GM23338 (cell line): ENCODE measurements around the gene SORCS2. TPM values are rescaled to one million over a fixed set of nuclear protein-coding genes. Genes with fewer than 3 reads are reported as not detected.

ENCODE experiments used
- ATAC-seq: fragments of 200-7000 bp; cut with Tn5 transposase; 3 replicates; pipeline ENCODE4 v1.9.1; 2020
- DNase-seq: peaks from one replicate; pipeline ENCODE4 v3.0.0-alpha.2; 2015; ENCODE audit warnings: low spot score
- H2AFZ ChIP-seq: fragments of 200-600 bp; sonication (generic); 2 replicates; pipeline ENCODE4 v1.8.0; 2016; ENCODE audit warnings: antibody characterized with exemption, mild to moderate bottlenecking, moderate library complexity
- H3F3A ChIP-seq: fragments of 200-600 bp; sonication (generic); replicated peaks from 2 replicates; pipeline ENCODE4 v1.8.0; 2017; ENCODE audit warnings: antibody characterized with exemption, mixed run types, low read depth
- H3K27ac ChIP-seq: fragments of 200-600 bp; sonication (generic); 2 replicates; pipeline ENCODE4 v1.6.1; 2016; ENCODE audit warnings: low read depth
- H3K27me3 ChIP-seq: fragments of 200-600 bp; sonication (generic); 2 replicates; pipeline ENCODE4 v1.8.0; 2016; ENCODE audit warnings: mild to moderate bottlenecking, mixed run types, moderate library complexity; ENCODE audit not compliant: insufficient read depth
- H3K36me3 ChIP-seq: fragments of 200-600 bp; sonication (generic); 2 replicates; pipeline ENCODE4 v1.8.0; 2016; ENCODE audit warnings: mild to moderate bottlenecking; ENCODE audit not compliant: insufficient read depth
- H3K4me1 ChIP-seq: fragments of 200-600 bp; sonication (generic); 2 replicates; pipeline ENCODE4 v1.8.0; 2016; ENCODE audit warnings: mild to moderate bottlenecking, moderate library complexity; ENCODE audit not compliant: insufficient read depth
- H3K4me2 ChIP-seq: fragments of 200-600 bp; sonication (generic); 2 replicates; pipeline ENCODE4 v1.7.1; 2017; ENCODE audit warnings: mixed run types
- H3K4me3 ChIP-seq: fragments of 200-600 bp; sonication (generic); 2 replicates; pipeline ENCODE4 v1.6.1; 2016; ENCODE audit warnings: mixed run types
- H3K79me2 ChIP-seq: fragments of 200-600 bp; sonication (generic); replicated peaks from 2 replicates; pipeline ENCODE4 v1.8.0; 2017; ENCODE audit warnings: mild to moderate bottlenecking; ENCODE audit not compliant: insufficient read depth
- H3K9me2 ChIP-seq: fragments of 200-600 bp; sonication (generic); 2 replicates; pipeline ENCODE4 v1.8.0; 2017; ENCODE audit not compliant: insufficient read depth
- H4K20me1 ChIP-seq: fragments of 200-600 bp; sonication (generic); replicated peaks from 2 replicates; pipeline ENCODE4 v1.8.0; 2017; ENCODE audit warnings: mild to moderate bottlenecking; ENCODE audit not compliant: insufficient read depth
- H3K27ac Mint-ChIP-seq: 2 replicates; pipeline ENCODE4 v1.8.0; 2020; ENCODE audit warnings: inconsistent platforms, mild to moderate bottlenecking, moderate library complexity, mixed read lengths
- H3K27me3 Mint-ChIP-seq: 3 replicates; pipeline ENCODE4 v1.8.0; 2022; ENCODE audit warnings: low read depth, mild to moderate bottlenecking, moderate library complexity, mixed read lengths, inconsistent platforms; ENCODE audit not compliant: insufficient read depth, poor library complexity
- H3K36me3 Mint-ChIP-seq: 3 replicates; pipeline ENCODE4 v1.8.0; 2021; ENCODE audit warnings: low read depth, mild to moderate bottlenecking, inconsistent platforms, moderate library complexity, mixed read lengths
- H3K4me1 Mint-ChIP-seq: 3 replicates; pipeline ENCODE4 v1.8.0; 2020; ENCODE audit warnings: mild to moderate bottlenecking, inconsistent platforms, mixed read lengths
- H3K4me3 Mint-ChIP-seq: 3 replicates; pipeline ENCODE4 v1.8.0; 2021; ENCODE audit warnings: moderate library complexity, mild to moderate bottlenecking, inconsistent platforms, mixed read lengths
- H3K9me3 Mint-ChIP-seq: 3 replicates; pipeline ENCODE4 v1.8.0; 2020; ENCODE audit warnings: moderate library complexity, mild to moderate bottlenecking, inconsistent platforms, mixed read lengths
- CREB1 ChIP-seq: fragments of 250-450 bp; sonication (Bioruptor Pico); IDR thresholded peaks from 2 replicates; pipeline ENCODE4 v1.5.0; 2020; ENCODE audit warnings: low read depth, mild to moderate bottlenecking, moderate library complexity
- EZH2 ChIP-seq: fragments of 200-600 bp; sonication (generic); IDR thresholded peaks from one replicate; pipeline ENCODE4 v1.8.0; 2017; ENCODE audit warnings: antibody characterized with exemption, mild to moderate bottlenecking, low read depth; ENCODE audit not compliant: unreplicated experiment
- EZH2phosphoT487 ChIP-seq: fragments of 200-600 bp; sonication (generic); IDR thresholded peaks from one replicate; pipeline ENCODE4 v1.8.1; 2018; ENCODE audit warnings: antibody characterized with exemption; ENCODE audit not compliant: unreplicated experiment
- JUNB ChIP-seq: IDR thresholded peaks from one replicate; pipeline ENCODE4 v1.6.1; 2016; ENCODE audit warnings: antibody characterized with exemption; ENCODE audit not compliant: unreplicated experiment
- NANOG ChIP-seq: IDR thresholded peaks from 2 replicates; pipeline ENCODE4 v1.6.1; 2016; ENCODE audit warnings: antibody characterized with exemption, borderline replicate concordance
- POLR2AphosphoS5 ChIP-seq: IDR thresholded peaks from 2 replicates; pipeline ENCODE4 v1.6.1; 2016; ENCODE audit warnings: antibody characterized with exemption, low read depth
- ZNF114 ChIP-seq: fragments of 250-450 bp; sonication (Bioruptor Pico); IDR thresholded peaks from 2 replicates; pipeline ENCODE4 v1.5.0; 2020; ENCODE audit warnings: mild to moderate bottlenecking, moderate library complexity
- ZNF331 ChIP-seq: fragments of 250-450 bp; sonication (Bioruptor Pico); IDR thresholded peaks from 2 replicates; pipeline ENCODE4 v1.5.0; 2020; ENCODE audit warnings: low read depth, mild to moderate bottlenecking, moderate library complexity
- polyA plus RNA-seq: library from polyadenylated mRNA; unstranded; fragments of >200 nt; fragmentation: Nextera tagmentation; extraction: Ambion mirVana; gene quantifications from 2 replicates; pipeline ENCODE4 v1.2.1, GENCODE V29; 2016
- total RNA-seq: library from RNA; depleted of rRNA; stranded (reverse); fragments of >200 nt; shearing (Covaris generic); gene quantifications from 2 replicates; pipeline ENCODE4 v1.2.3, GENCODE V29; 2014
- TF ChIP-seq, protein P1 (sequence below): IDR thresholded peaks from one replicate; pipeline ENCODE4 v1.6.1; 2018; ENCODE audit warnings: antibody characterized with exemption; ENCODE audit not compliant: unreplicated experiment
- TF ChIP-seq, protein P2 (sequence below): IDR thresholded peaks from 2 replicates; pipeline ENCODE4 v1.6.1; 2016; ENCODE audit warnings: antibody characterized with exemption
- TF ChIP-seq, protein P3 (sequence below), 2 experiments: fragments of 200-600 bp in 1 of 2; sonication (generic) in 1 of 2; conservative IDR thresholded peaks; 2 replicates each; pipeline versions ENCODE4 v1.5.1 to v1.6.1; 2016 to 2017; ENCODE audit warnings: antibody characterized with exemption in 2 of 2, low read depth in 2 of 2, mild to moderate bottlenecking in 2 of 2, moderate library complexity in 1 of 2

SORCS2 gene
- total and polyA plus RNA-seq, 2 experiments from 2014 or later, result 0.47 to 2.4 TPM

DNA sequence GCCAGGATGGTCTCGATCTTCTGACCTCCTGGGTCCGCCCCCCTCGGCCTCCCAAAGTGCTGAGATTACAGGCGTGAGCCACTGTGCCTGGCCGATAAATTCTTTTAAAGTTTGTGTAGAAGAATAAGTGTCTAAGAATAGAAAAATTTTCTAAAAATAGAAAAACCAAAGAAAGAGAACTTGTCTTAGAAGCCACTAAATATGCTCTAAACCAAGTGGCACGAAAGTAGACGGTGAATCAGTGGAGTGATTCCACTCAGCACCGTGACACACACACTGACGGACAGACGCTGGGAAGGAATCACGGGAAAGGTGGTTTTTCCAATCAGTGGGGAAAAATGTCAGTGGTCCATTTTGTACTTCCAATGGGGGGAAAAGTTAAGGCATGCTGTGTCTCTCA lies 315.0 kb downstream of the SORCS2 start:
- H3K27me3 Mint-ChIP-seq, result peaks cover 3% of the 10 kb centered on the region

DNA sequence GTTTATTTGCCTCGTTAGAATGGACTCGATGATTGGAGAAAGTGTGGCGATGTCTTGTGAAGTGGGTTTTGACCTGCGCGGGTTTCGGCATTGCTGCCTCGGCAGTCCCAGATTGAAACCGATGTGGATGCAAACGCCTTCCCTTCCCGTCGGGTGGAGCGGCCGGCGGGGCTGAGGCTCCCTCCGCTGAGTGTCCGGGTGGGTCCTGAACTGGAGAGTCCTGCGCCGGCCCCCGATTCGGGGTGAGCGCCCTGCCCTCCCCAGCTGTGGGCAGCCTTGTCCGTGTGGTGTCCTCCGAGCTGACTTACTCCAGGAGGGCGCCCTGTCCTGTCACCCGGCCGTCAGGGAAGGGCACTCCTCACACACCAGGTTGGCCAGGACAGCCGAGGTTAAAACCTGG lies 317.7 kb downstream of the SORCS2 start:
- H3K4me3 Mint-ChIP-seq, result no peak overlapping the region
- H3K4me2 ChIP-seq, result no peak overlapping the region
- peaks cover 5% of the 10 kb centered on the region for H3K27me3 Mint-ChIP-seq
- no peaks in the 10 kb centered on the region for H3K36me3 Mint-ChIP-seq
- ATAC-seq (no peak), DNase-seq (no peak)
- H3F3A ChIP-seq, result no peaks in the 10 kb centered on the region
- H2AFZ ChIP-seq, result no peak overlapping the region
- H3K27me3 ChIP-seq, result no peaks in the 10 kb centered on the region
- no peak overlapping the region for H3K27ac Mint-ChIP-seq
- H3K9me3 Mint-ChIP-seq, result no peaks in the 10 kb centered on the region
- H3K4me1 ChIP-seq, result no peaks in the 10 kb centered on the region
- H3K27ac ChIP-seq, result no peak overlapping the region
- no peaks in the 10 kb centered on the region for H3K36me3 ChIP-seq
- no peaks in the 10 kb centered on the region for H3K79me2 ChIP-seq
- H4K20me1 ChIP-seq, result no peaks in the 10 kb centered on the region
- peaks cover 14% of the 10 kb centered on the region for H3K4me1 Mint-ChIP-seq
- no peak overlapping the region for H3K4me3 ChIP-seq
- no peaks in the 10 kb centered on the region for H3K9me2 ChIP-seq
- TF ChIP-seq EZH2 (no peak), ZNF114 (no peak), EZH2phosphoT487 (no peak), JUNB (no peak), ZNF331 (CRISPR knock-in tag) (no peak), CREB1 (CRISPR knock-in tag) (no peak), POLR2AphosphoS5 (no peak)
- TF ChIP-seq, protein P1, sequence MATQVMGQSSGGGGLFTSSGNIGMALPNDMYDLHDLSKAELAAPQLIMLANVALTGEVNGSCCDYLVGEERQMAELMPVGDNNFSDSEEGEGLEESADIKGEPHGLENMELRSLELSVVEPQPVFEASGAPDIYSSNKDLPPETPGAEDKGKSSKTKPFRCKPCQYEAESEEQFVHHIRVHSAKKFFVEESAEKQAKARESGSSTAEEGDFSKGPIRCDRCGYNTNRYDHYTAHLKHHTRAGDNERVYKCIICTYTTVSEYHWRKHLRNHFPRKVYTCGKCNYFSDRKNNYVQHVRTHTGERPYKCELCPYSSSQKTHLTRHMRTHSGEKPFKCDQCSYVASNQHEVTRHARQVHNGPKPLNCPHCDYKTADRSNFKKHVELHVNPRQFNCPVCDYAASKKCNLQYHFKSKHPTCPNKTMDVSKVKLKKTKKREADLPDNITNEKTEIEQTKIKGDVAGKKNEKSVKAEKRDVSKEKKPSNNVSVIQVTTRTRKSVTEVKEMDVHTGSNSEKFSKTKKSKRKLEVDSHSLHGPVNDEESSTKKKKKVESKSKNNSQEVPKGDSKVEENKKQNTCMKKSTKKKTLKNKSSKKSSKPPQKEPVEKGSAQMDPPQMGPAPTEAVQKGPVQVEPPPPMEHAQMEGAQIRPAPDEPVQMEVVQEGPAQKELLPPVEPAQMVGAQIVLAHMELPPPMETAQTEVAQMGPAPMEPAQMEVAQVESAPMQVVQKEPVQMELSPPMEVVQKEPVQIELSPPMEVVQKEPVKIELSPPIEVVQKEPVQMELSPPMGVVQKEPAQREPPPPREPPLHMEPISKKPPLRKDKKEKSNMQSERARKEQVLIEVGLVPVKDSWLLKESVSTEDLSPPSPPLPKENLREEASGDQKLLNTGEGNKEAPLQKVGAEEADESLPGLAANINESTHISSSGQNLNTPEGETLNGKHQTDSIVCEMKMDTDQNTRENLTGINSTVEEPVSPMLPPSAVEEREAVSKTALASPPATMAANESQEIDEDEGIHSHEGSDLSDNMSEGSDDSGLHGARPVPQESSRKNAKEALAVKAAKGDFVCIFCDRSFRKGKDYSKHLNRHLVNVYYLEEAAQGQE, result no peak
- TF ChIP-seq, protein P2, sequence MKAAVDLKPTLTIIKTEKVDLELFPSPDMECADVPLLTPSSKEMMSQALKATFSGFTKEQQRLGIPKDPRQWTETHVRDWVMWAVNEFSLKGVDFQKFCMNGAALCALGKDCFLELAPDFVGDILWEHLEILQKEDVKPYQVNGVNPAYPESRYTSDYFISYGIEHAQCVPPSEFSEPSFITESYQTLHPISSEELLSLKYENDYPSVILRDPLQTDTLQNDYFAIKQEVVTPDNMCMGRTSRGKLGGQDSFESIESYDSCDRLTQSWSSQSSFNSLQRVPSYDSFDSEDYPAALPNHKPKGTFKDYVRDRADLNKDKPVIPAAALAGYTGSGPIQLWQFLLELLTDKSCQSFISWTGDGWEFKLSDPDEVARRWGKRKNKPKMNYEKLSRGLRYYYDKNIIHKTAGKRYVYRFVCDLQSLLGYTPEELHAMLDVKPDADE, result no peak

More for the DNA sequence above, 315.0 kb downstream of the SORCS2 start:
- no peaks in the 10 kb centered on the region for H3K27me3 ChIP-seq
- Mint-ChIP-seq H3K4me1 (peaks cover 11% of the 10 kb centered on the region), H3K4me3 (no peak overlapping the region), H3K27ac (no peak overlapping the region), H3K36me3 (no peaks in the 10 kb centered on the region), H3K9me3 (no peaks in the 10 kb centered on the region)
- H3K9me2 ChIP-seq, result no peaks in the 10 kb centered on the region
- H2AFZ ChIP-seq, result no peak overlapping the region
- no peaks in the 10 kb centered on the region for H3F3A ChIP-seq
- no peak overlapping the region for H3K4me2 ChIP-seq
- H3K36me3 ChIP-seq, result no peaks in the 10 kb centered on the region
- H3K4me3 ChIP-seq, result no peak overlapping the region
- H3K4me1 ChIP-seq, result no peaks in the 10 kb centered on the region
- H3K27ac ChIP-seq, result no peak overlapping the region
- ATAC-seq, result no peak
- no peak for DNase-seq
- TF ChIP-seq EZH2phosphoT487 (no peak), CREB1 (CRISPR knock-in tag) (no peak), ZNF114 (no peak), NANOG (no peak), ZNF331 (CRISPR knock-in tag) (no peak), JUNB (no peak)
- TF ChIP-seq, protein P1, result no peak
- TF ChIP-seq, protein P3, sequence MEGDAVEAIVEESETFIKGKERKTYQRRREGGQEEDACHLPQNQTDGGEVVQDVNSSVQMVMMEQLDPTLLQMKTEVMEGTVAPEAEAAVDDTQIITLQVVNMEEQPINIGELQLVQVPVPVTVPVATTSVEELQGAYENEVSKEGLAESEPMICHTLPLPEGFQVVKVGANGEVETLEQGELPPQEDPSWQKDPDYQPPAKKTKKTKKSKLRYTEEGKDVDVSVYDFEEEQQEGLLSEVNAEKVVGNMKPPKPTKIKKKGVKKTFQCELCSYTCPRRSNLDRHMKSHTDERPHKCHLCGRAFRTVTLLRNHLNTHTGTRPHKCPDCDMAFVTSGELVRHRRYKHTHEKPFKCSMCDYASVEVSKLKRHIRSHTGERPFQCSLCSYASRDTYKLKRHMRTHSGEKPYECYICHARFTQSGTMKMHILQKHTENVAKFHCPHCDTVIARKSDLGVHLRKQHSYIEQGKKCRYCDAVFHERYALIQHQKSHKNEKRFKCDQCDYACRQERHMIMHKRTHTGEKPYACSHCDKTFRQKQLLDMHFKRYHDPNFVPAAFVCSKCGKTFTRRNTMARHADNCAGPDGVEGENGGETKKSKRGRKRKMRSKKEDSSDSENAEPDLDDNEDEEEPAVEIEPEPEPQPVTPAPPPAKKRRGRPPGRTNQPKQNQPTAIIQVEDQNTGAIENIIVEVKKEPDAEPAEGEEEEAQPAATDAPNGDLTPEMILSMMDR (conservative IDR thresholded peaks at IDR 0.05; ENCODE audit: low read depth in 2 of 2), result no peak
- no peaks in the 10 kb centered on the region for H4K20me1 ChIP-seq
- no peaks in the 10 kb centered on the region for H3K79me2 ChIP-seq
